Stomach (tissue), 4 donors: Measurements from ENCODE around the gene VARS2.

Experiments used
- CTCF ChIP-seq, 7 experiments: fragments of 450-650 bp in 4 of 7; fragments of 200-600 bp in 3 of 7; sonication (generic) in 3 of 7; IDR thresholded peaks; one replicate each; pipeline ENCODE4 v1.5.1; 2016 to 2019; ENCODE audit warnings: antibody characterized with exemption in 7 of 7, control low read depth in 2 of 7, mild to moderate bottlenecking in 1 of 7
- POLR2A ChIP-seq, 4 donors: fragments of 450-650 bp; IDR thresholded peaks; one replicate each; pipeline ENCODE4 v1.6.1; 2016; ENCODE audit warnings: antibody characterized with exemption in 4 of 4, control low read depth in 2 of 4, mild to moderate bottlenecking in 1 of 4, moderate library complexity in 1 of 4
- POLR2AphosphoS5 ChIP-seq, 3 donors: sonication (generic); formaldehyde crosslinking; IDR thresholded peaks; one replicate each; pipeline ENCODE4 v1.6.1; 2016; ENCODE audit warnings: antibody characterized with exemption in 3 of 3

GRCh38 chr6:30917041-30917440 is 3.0 kb downstream of the VARS2 start:
- TF ChIP-seq POLR2A (IDR thresholded peaks at IDR 0.05) (no peak), POLR2AphosphoS5 (IDR thresholded peaks at IDR 0.05) (no peak), CTCF (IDR thresholded peaks at IDR 0.05) (no peak)
